ENCODE measurements around the gene RRP7A. TPM values are rescaled to one million over a fixed set of nuclear protein-coding genes. Genes with fewer than 3 reads are reported as not detected.
A peak's percentile ranks its signal among the peaks of the same experiment; 100 is the strongest.

Gene RRP7A
- total and polyA plus RNA-seq, 2 of the 13 experiments (the other 11 are each of a cell fraction or from before 2014, with no cell fraction given), result 15.3 to 41.6 TPM

GRCh38 chr22:42562684-42563083 lies 43.1 kb upstream of the RRP7A start:
- 0% methylated on average over 1 of the region's 2 CpGs for WGBS (ENCODE audit: low lambda C conversion rate)
- no peak overlapping the region for H3K9ac ChIP-seq (ENCODE audit: insufficient read depth, low read depth, low read length)
- H3K27ac ChIP-seq (ENCODE audit: extremely low read length, insufficient read depth, low read length), result no peak overlapping the region
- H3K79me2 ChIP-seq (ENCODE audit: insufficient read depth, low read length), result no peaks in the 10 kb centered on the region
- in situ Hi-C loops (cut with HindIII; ENCODE audit: extremely low pct_ligation_motif_present, low pct_unique_long_range_greater_than_20kb), result no loop called here
- no peak overlapping the region for H2AFZ ChIP-seq (ENCODE audit: low read length)
- H3K4me1 ChIP-seq (ENCODE audit: insufficient read depth, low read length), result peaks cover 33% of the 10 kb centered on the region
- DNase-seq (ENCODE audit: low spot score), result no peak
- intact Hi-C loops (cut with micrococcal nuclease; ENCODE audit: unreplicated experiment), result no loop called here
- no peaks in the 10 kb centered on the region for H3K36me3 ChIP-seq (replicated peaks in 1 of 2; ENCODE audit: control insufficient read depth in 1 of 2, insufficient read depth in 2 of 2, low read length in 2 of 2)
- ChIA-PET POLR2A (interaction anchor here (1.0 to 2.7 kb wide), 4 partner anchors 9 to 53 kb away, joined by 3 to 13 read pairs (median 6); partner anchors contain the start of gene SERHL2), CTCF (ENCODE audit: low intra/inter-chr PET ratio, low total read pairs) (no interaction called here)
- ATAC-seq, result peak; percentile 21; the same call in 2 of the 3 replicates
- H3K4me2 ChIP-seq (ENCODE audit: low read depth, low read length), result peak overlapping the region; percentile 34
- H3K27me3 ChIP-seq (ENCODE audit: control insufficient read depth in 1 of 2, insufficient read depth in 2 of 2, low read length in 2 of 2), result no peaks in the 10 kb centered on the region
- no peaks in the 10 kb centered on the region for H3K9me3 ChIP-seq (ENCODE audit: low read length)
- no peak for FAIRE-seq
- no TSS peak for BruUV-seq (replicated peaks)
- peak overlapping the region in 1 of 3 experiments; percentile 25; a peak in 1 of 6 replicates for H3K4me3 ChIP-seq (replicated peaks in 1 of 3; ENCODE audit: insufficient read depth in 1 of 3, low read depth in 2 of 3, low read length in 3 of 3)
- H4K20me1 ChIP-seq (ENCODE audit: insufficient read depth, low read length), result no peaks in the 10 kb centered on the region
- peak; percentile 27 for TF ChIP-seq ZNF687 (CRISPR knock-in tag; IDR thresholded peaks at IDR 0.05)
- TF ChIP-seq PITX1 (CRISPR knock-in tag; IDR thresholded peaks at IDR 0.05), result 0 out of 2 replicates have a peak, but pooled peaks have one; percentile 24
- TF ChIP-seq KDM6A (CRISPR knock-in tag; IDR thresholded peaks at IDR 0.05; ENCODE audit: low read depth), result no peak

- peak overlapping the region; percentile 43 for H3K27ac ChIP-seq (ENCODE audit: extremely low read length, insufficient read depth, low read length)
- intact Hi-C loops (cut with micrococcal nuclease; ENCODE audit: unreplicated experiment), result no loop called here
- POLR2A ChIA-PET, result interaction anchor here (1.0 to 2.7 kb wide), 4 partner anchors 9 to 53 kb away, joined by 3 to 13 read pairs (median 6); partner anchors contain the start of gene SERHL2
- H2AFZ ChIP-seq (ENCODE audit: low read length), result no peak overlapping the region
- H4K20me1 ChIP-seq (ENCODE audit: insufficient read depth, low read length), result no peaks in the 10 kb centered on the region
- H3K27me3 ChIP-seq (ENCODE audit: control insufficient read depth in 1 of 2, insufficient read depth in 2 of 2, low read length in 2 of 2), result no peaks in the 10 kb centered on the region
- no peaks in the 10 kb centered on the region for H3K36me3 ChIP-seq (replicated peaks in 1 of 2; ENCODE audit: control insufficient read depth in 1 of 2, insufficient read depth in 2 of 2, low read length in 2 of 2)
- no peaks in the 10 kb centered on the region for H3K79me2 ChIP-seq (ENCODE audit: insufficient read depth, low read length)
- DNase-seq (ENCODE audit: low spot score), result peak; percentile 41
- H3K4me2 ChIP-seq (ENCODE audit: low read depth, low read length), result peak overlapping the region; percentile 34
- no peak overlapping the region for H3K9ac ChIP-seq (ENCODE audit: insufficient read depth, low read depth, low read length)
- peak overlapping the region in 1 of 3 experiments; percentile 25; a peak in 2 of 6 replicates for H3K4me3 ChIP-seq (replicated peaks in 1 of 3; ENCODE audit: insufficient read depth in 1 of 3, low read depth in 2 of 3, low read length in 3 of 3)
- 11% methylated on average over 8 of the region's 8 CpGs for WGBS (ENCODE audit: low lambda C conversion rate)
- peak; percentile 63 for FAIRE-seq
- H3K4me1 ChIP-seq (ENCODE audit: insufficient read depth, low read length), result peaks cover 33% of the 10 kb centered on the region
- in situ Hi-C loops (cut with HindIII; ENCODE audit: extremely low pct_ligation_motif_present, low pct_unique_long_range_greater_than_20kb), result no loop called here
- no TSS peak for BruUV-seq (replicated peaks)
- ATAC-seq, result peak; percentile 40
- H3K9me3 ChIP-seq (ENCODE audit: low read length), result no peaks in the 10 kb centered on the region
- CTCF ChIA-PET (ENCODE audit: low intra/inter-chr PET ratio, low total read pairs), result no interaction called here
- TF ChIP-seq FOXP1 (IDR thresholded peaks at IDR 0.05), result no peak
- 0 out of 2 replicates have a peak, but pooled peaks have one; percentile 14 for TF ChIP-seq FOXP1 (CRISPR knock-in tag; IDR thresholded peaks at IDR 0.05)
- peak; percentile 45; the same call in 1 of the 2 replicates for TF ChIP-seq SALL1 (CRISPR knock-in tag; IDR thresholded peaks at IDR 0.05)
- TF ChIP-seq HNF4G (IDR thresholded peaks at IDR 0.05; ENCODE audit: borderline replicate concordance, low read depth, low read length), result peak; percentile 69; the same call in 1 of the 2 replicates
- TF ChIP-seq HNF4G (CRISPR knock-in tag; IDR thresholded peaks at IDR 0.05; ENCODE audit: borderline replicate concordance, low read depth), result no peak; the same call in 1 of the 2 replicates
- TF ChIP-seq HNF1B (CRISPR knock-in tag; IDR thresholded peaks at IDR 0.05), result 0 out of 2 replicates have a peak, but pooled peaks have one; percentile 18
- TF ChIP-seq KLF16 (CRISPR knock-in tag; IDR thresholded peaks at IDR 0.05), result 0 out of 4 replicates have a peak, but pooled peaks of 1 of the 2 experiments have one; percentile 21
- TF ChIP-seq NR2F1 (CRISPR knock-in tag; IDR thresholded peaks at IDR 0.05), result peak in 1 of 2 experiments; percentile 55; a peak in 2 of 4 replicates
Measured at GRCh38 chr22:42562279-42562678, 42.7 kb upstream of the RRP7A start.
